Memory B cell (primary cell): Measurements from ENCODE around the gene SPAG9.

Experiments used
- ATAC-seq: fragments of 150-1000 bp; cut with Tn5 transposase; 2 replicates; pipeline ENCODE4 v1.10.0; 2021; ENCODE audit warnings: low read depth, mild to moderate bottlenecking, moderate library complexity
- DNase-seq, 2 donors: peaks; one replicate each; pipeline ENCODE4 v3.0.0; 2022; ENCODE audit warnings: low spot score in 2 of 2
- H3K27ac Mint-ChIP-seq: one replicate; pipeline ENCODE4 v1.8.0; 2022; ENCODE audit warnings: mild to moderate bottlenecking, moderate library complexity, mixed read lengths
- H3K27me3 Mint-ChIP-seq: one replicate; pipeline ENCODE4 v1.8.0; 2022; ENCODE audit warnings: mixed read lengths
- H3K36me3 Mint-ChIP-seq: one replicate; pipeline ENCODE4 v1.8.0; 2022; ENCODE audit warnings: mild to moderate bottlenecking, mixed read lengths
- H3K4me1 Mint-ChIP-seq: one replicate; pipeline ENCODE4 v1.8.0; 2022; ENCODE audit warnings: mixed read lengths
- H3K4me3 Mint-ChIP-seq: one replicate; pipeline ENCODE4 v1.8.0; 2022; ENCODE audit warnings: mild to moderate bottlenecking, moderate library complexity, mixed read lengths
- H3K9me3 Mint-ChIP-seq: one replicate; pipeline ENCODE4 v1.8.0; 2022; ENCODE audit warnings: mixed read lengths

Gene SPAG9

DNA sequence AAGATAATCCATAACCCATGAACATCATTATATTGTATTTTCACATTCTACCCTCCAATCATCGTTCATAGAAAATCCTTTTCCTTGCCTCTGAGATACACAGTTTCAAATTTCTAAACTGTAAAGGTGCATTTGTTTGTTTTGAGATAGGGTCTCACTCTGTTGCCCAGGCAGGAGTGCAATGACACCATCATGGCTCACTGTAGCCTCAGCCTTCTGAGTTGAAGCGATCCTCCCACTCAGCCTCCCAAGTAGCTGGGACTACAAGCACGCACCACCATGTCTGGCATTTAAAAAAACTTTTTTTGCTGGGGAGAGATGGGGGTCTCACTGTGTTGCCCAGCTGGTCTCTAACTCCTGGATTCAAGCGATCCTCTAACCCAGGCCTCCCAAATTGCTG lies 196.4 kb downstream of the SPAG9 start:
- no peak overlapping the region for H3K27ac Mint-ChIP-seq
- H3K36me3 Mint-ChIP-seq = no peaks in the 10 kb centered on the region
- H3K9me3 Mint-ChIP-seq = no peaks in the 10 kb centered on the region
- no peak overlapping the region for H3K4me3 Mint-ChIP-seq
- ATAC-seq (no peak), DNase-seq (no peak)
- H3K4me1 Mint-ChIP-seq = peaks cover 3% of the 10 kb centered on the region
- peaks cover 7% of the 10 kb centered on the region for H3K27me3 Mint-ChIP-seq

- H3K27me3 Mint-ChIP-seq = peaks cover 6% of the 10 kb centered on the region
- no peak overlapping the region for H3K4me3 Mint-ChIP-seq
- H3K27ac Mint-ChIP-seq = no peak overlapping the region
- no peaks in the 10 kb centered on the region for H3K36me3 Mint-ChIP-seq
- no peak for ATAC-seq
- DNase-seq = no peak
- H3K4me1 Mint-ChIP-seq = peaks cover 4% of the 10 kb centered on the region
- no peaks in the 10 kb centered on the region for H3K9me3 Mint-ChIP-seq
Observed at GRCh38 chr17:50923611-50924010, 197.1 kb downstream of the SPAG9 start.

DNA sequence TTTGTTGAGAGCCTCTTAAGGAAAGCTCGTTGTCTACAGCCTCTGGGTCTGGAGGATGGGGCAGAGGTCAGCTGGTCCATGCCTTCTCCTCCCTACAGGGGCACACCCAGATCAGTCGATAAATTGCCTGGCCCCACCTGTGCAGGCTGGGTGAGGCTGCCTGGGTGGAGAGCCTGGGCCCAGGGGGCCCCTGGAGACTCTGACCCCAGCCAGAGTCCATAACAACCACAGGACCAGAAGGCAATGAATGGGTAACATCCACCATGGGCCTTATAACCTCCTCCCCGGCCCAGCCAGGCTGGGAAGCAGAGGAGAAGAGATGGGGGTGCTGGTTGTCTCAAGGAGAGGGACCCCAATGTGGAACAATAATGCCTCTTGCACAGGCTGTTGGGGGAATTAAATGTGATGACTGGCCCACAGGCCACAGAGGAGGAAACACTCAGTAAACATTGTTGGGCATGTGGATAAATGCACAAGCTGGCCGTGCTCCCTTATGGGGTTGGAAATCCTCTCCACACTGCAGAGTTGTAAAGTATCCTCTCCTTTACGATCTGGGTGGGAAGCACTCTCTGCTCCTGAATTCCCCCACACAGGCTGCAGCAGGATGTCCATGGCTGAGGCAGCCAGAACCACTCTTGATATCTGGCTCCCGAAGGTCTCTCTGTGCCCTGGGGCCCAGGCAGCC lies 197.8 kb downstream of the SPAG9 start:
- H3K27ac Mint-ChIP-seq = no peak overlapping the region
- peaks cover 6% of the 10 kb centered on the region for H3K4me1 Mint-ChIP-seq
- DNase-seq (no peak), ATAC-seq (no peak)
- H3K36me3 Mint-ChIP-seq = no peaks in the 10 kb centered on the region
- peaks cover 2% of the 10 kb centered on the region for H3K27me3 Mint-ChIP-seq
- no peaks in the 10 kb centered on the region for H3K9me3 Mint-ChIP-seq
- no peak overlapping the region for H3K4me3 Mint-ChIP-seq

DNA sequence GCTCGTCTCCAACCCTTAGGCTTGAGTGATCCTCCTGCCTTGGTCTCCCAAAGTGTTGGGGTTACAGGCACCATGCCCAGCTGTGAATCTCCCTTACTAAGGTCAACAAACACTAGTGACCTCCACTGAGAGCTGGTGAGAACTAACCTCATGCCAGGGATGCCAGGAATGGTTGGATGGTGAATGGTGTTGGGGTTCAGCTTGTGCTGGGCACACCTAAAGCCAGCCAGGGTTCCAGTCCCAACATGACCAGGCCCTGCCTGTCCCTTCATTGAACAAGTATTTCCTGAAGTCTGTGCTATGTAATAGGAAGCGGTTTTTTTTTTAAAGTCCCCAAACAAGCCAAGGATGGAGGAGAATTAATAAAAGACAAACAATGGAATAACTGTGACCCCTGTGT lies 198.6 kb downstream of the SPAG9 start:
- Mint-ChIP-seq H3K36me3 (no peaks in the 10 kb centered on the region), H3K27me3 (no peaks in the 10 kb centered on the region), H3K9me3 (no peaks in the 10 kb centered on the region), H3K27ac (peak overlapping the region; percentile 35), H3K4me1 (peaks cover 10% of the 10 kb centered on the region), H3K4me3 (no peak overlapping the region)
- DNase-seq (no peak), ATAC-seq (no peak)

DNA sequence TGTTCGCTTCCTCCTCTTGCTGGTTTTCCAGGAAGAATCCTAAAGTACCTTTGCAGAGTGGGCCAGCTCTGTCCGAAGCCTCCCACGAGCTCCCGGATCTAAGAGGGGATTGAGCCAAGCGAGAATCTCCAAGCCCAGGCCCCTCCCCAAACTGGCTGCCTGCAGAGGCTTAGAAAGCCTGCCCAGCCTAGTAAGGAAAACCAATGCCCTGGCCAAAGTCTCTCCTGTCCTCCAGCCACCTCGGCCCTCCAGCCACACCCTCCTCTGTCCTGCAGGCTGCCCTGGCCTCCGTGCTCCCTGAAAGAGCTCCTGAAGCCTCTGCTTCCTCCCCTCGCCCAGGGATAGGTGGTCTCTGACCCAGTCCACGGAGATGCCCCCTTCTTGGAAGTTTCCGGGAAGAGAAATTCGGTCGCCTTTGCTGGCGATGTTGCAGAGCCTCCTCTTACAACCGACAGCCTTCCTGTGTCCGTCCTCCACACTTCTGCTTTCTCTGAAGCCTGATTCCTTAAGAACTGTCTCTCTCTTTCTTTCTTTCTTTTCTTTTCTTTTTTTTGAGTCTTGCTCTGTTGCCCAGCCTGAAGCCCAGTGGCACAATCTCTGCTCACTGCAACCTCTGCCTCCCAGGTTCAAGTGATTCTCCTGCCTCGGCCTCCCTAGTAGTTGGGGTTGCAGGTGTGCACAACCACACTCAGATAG lies 199.6 kb downstream of the SPAG9 start:
- DNase-seq (no peak), ATAC-seq (no peak)
- H3K27me3 Mint-ChIP-seq = no peaks in the 10 kb centered on the region
- peaks cover 10% of the 10 kb centered on the region for H3K4me1 Mint-ChIP-seq
- H3K27ac Mint-ChIP-seq = peak overlapping the region; percentile 35
- H3K36me3 Mint-ChIP-seq = no peaks in the 10 kb centered on the region
- no peaks in the 10 kb centered on the region for H3K9me3 Mint-ChIP-seq
- H3K4me3 Mint-ChIP-seq = no peak overlapping the region

DNA sequence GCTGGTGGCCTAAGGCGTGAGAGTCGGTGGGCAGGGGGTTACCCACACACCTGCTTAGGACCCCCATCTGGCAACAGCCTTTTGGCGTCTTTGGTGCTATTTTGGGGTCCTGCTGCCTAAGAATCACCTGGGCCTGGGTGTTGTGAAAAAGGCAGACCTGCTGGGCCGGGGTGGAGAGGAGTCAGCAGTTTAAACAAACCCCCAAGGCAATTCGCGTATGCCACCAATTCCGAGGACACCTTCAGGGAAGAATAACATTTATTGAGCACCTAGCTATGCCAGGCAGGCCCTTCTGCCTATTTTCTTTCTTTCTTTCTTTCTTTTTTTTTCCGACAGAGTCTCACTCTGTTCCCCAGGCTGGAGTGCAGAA lies 200.6 kb downstream of the SPAG9 start:
- no peaks in the 10 kb centered on the region for H3K27me3 Mint-ChIP-seq
- no peak for ATAC-seq
- no peak for DNase-seq
- peaks cover 10% of the 10 kb centered on the region for H3K4me1 Mint-ChIP-seq
- H3K36me3 Mint-ChIP-seq = no peaks in the 10 kb centered on the region
- peak overlapping the region; percentile 60 for H3K27ac Mint-ChIP-seq
- no peaks in the 10 kb centered on the region for H3K9me3 Mint-ChIP-seq
- no peak overlapping the region for H3K4me3 Mint-ChIP-seq

DNA sequence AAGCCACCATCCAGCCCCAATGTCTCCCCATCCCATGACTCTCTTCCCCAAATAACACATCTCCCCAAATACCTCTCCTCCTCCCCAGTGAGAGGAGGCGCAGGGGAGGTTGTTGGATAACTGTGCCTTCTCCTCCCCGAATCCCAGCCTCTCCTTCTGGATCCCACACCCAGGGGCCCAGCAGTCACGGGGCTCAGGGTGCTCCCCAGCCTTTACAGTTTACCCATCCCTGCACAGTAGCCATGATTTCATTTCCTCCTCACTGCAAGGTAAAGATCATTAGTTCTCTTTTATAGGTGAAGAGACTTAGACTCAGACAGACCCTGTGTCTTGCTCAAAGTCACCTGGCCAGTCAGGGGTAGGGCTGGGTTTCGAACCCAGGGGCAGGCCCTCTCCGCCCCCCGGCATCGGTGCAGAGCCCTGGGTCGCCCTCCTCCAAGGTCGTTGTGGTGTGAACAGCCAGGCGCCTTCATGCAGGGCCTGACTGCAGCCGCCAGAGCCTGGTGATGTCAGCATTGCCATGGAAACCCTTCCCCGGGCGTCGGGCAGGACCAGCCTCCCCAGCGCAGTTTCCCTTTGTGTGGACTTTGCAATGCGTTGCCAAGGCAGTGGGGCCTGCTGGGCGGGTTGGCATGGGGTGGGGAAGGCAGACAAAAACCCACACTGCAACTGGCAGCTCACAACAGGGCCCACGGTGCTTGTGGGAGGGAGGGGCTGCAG lies 201.2 kb downstream of the SPAG9 start:
- no peaks in the 10 kb centered on the region for H3K36me3 Mint-ChIP-seq
- H3K4me1 Mint-ChIP-seq = peaks cover 10% of the 10 kb centered on the region
- ATAC-seq = peak; percentile 86

GRCh38 chr17:50918933-50919296 lies 201.8 kb downstream of the SPAG9 start:
- no peaks in the 10 kb centered on the region for H3K9me3 Mint-ChIP-seq
- ATAC-seq (no peak), DNase-seq (no peak)
- no peaks in the 10 kb centered on the region for H3K36me3 Mint-ChIP-seq
- no peaks in the 10 kb centered on the region for H3K27me3 Mint-ChIP-seq
- peaks cover 10% of the 10 kb centered on the region for H3K4me1 Mint-ChIP-seq
- H3K4me3 Mint-ChIP-seq = no peak overlapping the region
- peak overlapping the region; percentile 60 for H3K27ac Mint-ChIP-seq

More for the DNA sequence above, 201.2 kb downstream of the SPAG9 start:
- no peaks in the 10 kb centered on the region for H3K27me3 Mint-ChIP-seq
- peak; percentile 42 to 51 for DNase-seq
- H3K9me3 Mint-ChIP-seq = no peaks in the 10 kb centered on the region
- no peak overlapping the region for H3K4me3 Mint-ChIP-seq
- peak overlapping the region; percentile 60 for H3K27ac Mint-ChIP-seq

DNA sequence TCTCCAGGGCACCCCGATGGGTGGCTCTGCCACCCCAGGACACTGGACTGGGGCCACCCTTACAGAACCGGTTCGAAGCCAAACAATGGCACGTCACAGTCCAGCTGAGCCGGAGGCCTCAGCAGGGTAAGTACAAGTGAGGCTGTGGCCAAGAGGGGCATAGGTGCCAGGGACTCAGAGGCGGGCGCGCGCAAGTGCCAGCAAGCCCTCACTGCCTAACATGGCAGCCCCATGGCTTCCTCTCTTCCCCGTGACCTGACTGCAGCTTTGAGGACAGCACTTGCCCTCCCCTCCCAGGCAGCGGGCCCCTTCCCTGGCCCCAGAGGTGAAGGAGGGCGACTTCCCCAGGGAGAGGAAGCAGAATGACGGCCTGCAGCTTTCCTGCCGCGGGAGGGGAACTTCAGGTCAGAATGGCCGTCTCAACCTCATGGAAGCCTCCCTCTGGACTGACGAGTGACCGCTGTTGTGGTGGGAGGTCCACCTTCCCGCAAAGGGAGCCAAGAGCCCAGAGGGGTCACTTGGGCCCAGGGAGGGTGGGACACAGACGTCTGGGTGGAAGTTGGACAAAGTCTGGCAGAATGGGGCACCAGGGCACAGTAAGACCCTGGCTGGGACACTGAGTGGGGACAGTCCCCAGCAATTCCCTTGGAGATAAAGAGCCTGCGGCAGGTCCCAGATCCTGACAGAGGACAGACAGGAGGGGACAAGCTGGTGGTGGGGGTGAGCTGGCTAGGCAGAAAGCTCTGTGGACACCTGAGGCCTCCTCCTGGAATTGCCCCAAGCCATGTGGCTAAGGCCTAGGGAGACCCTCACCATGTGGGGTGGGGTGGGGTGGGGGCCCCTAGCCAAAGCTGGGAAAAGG lies 202.4 kb downstream of the SPAG9 start:
- ATAC-seq (no peak), DNase-seq (no peak)
- peak overlapping the region; percentile 58 for H3K27ac Mint-ChIP-seq
- H3K27me3 Mint-ChIP-seq = no peaks in the 10 kb centered on the region
- H3K36me3 Mint-ChIP-seq = no peaks in the 10 kb centered on the region
- H3K4me3 Mint-ChIP-seq = no peak overlapping the region
- no peaks in the 10 kb centered on the region for H3K9me3 Mint-ChIP-seq
- peaks cover 10% of the 10 kb centered on the region for H3K4me1 Mint-ChIP-seq

DNA sequence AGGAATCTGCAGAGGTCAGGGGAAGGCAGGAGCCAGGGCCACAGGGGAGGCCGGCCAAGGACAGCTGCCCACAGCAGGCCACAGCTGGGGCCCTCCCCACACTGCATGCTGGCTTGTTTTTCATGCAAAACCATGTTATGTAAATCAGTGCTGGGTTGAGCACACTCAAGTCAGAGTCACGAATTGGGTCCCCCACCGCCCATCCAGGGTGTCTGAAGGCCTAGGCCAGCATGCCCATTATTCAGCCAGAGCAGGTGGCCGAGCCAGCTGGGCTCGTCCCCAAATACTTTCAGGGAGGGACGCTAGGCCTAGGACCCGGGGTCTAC lies 203.3 kb downstream of the SPAG9 start:
- H3K27me3 Mint-ChIP-seq = no peaks in the 10 kb centered on the region
- peak overlapping the region; percentile 20 for H3K27ac Mint-ChIP-seq
- H3K4me3 Mint-ChIP-seq = no peak overlapping the region
- H3K4me1 Mint-ChIP-seq = peaks cover 10% of the 10 kb centered on the region
- DNase-seq (no peak), ATAC-seq (peak; percentile 52)
- no peaks in the 10 kb centered on the region for H3K36me3 Mint-ChIP-seq
- no peaks in the 10 kb centered on the region for H3K9me3 Mint-ChIP-seq

DNA sequence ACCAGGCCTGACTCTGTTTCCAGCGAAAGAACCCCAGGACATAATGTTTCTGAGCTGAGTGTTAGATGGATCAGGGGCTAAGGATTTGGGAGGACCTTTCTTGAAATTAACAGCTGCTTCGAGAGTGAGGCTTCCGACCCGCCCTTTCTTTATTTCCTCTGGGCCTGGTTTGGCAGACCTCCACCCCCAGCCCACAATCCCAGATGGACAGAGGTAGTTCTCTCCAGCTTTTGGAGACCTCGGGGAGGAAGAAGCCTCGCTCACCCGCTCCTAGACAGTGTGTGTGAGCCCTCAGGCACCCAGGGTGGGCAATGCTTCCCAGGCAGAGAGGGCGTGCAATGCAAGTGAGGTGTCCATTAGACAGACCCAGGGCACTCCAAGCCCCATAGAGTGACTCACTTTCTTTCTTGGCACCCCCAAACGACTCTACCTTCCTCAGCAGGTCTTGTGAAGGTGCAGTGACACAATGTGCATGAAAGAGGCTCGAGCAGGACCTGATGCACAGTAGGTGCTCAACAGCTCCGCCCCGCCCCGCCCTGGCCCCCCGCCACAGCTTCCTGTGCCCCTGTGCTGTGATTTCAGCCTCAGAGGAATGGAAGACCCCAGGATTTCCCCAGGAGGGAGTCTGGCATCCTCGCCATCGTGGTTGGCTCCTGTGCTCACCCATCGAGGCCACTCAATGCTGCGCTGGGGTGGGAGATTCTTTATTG lies 203.8 kb downstream of the SPAG9 start:
- no peak for DNase-seq
- peak overlapping the region; percentile 20 for H3K27ac Mint-ChIP-seq
- ATAC-seq = no peak

GRCh38 chr17:50916026-50916707 lies 204.5 kb downstream of the SPAG9 start:
- ATAC-seq = no peak
- Mint-ChIP-seq H3K27me3 (no peaks in the 10 kb centered on the region), H3K36me3 (no peaks in the 10 kb centered on the region), H3K4me1 (peaks cover 10% of the 10 kb centered on the region), H3K4me3 (no peak overlapping the region), H3K27ac (no peak overlapping the region), H3K9me3 (no peaks in the 10 kb centered on the region)
- no peak for DNase-seq

More for the DNA sequence above, 203.8 kb downstream of the SPAG9 start:
- H3K4me3 Mint-ChIP-seq = no peak overlapping the region
- H3K9me3 Mint-ChIP-seq = no peaks in the 10 kb centered on the region
- no peaks in the 10 kb centered on the region for H3K27me3 Mint-ChIP-seq
- H3K4me1 Mint-ChIP-seq = peaks cover 10% of the 10 kb centered on the region
- H3K36me3 Mint-ChIP-seq = no peaks in the 10 kb centered on the region

- no peak overlapping the region for H3K27ac Mint-ChIP-seq
- no peak for DNase-seq
- no peaks in the 10 kb centered on the region for H3K9me3 Mint-ChIP-seq
- H3K4me1 Mint-ChIP-seq = peaks cover 10% of the 10 kb centered on the region
- H3K36me3 Mint-ChIP-seq = no peaks in the 10 kb centered on the region
- no peak overlapping the region for H3K4me3 Mint-ChIP-seq
- H3K27me3 Mint-ChIP-seq = no peaks in the 10 kb centered on the region
- no peak for ATAC-seq
Observed at GRCh38 chr17:50914505-50915063, 206.1 kb downstream of the SPAG9 start.
